Ovary (tissue), 3 donors: ENCODE measurements around the gene RSKR.
"Not testable (repeated sequence)": the region's sequence is repeated elsewhere in the genome, so short reads cannot be mapped to it uniquely, and the experiment has no call there.

Experiments
- CTCF ChIP-seq, 3 donors: fragments of 450-650 bp in 2 of 3; fragments of 200-600 bp in 1 of 3; IDR thresholded peaks; one replicate each; pipeline versions ENCODE4 v1.5.1 to v1.8.0; 2016 to 2022; ENCODE audit warnings: antibody characterized with exemption in 3 of 3, mild to moderate bottlenecking in 1 of 3
- EP300 ChIP-seq: sonication (generic); formaldehyde crosslinking; IDR thresholded peaks from one replicate; pipeline ENCODE4 v1.6.1; 2017; ENCODE audit warnings: antibody characterized with exemption
- donor health status: DM: no; HTN: no; CAD: no.

DNA sequence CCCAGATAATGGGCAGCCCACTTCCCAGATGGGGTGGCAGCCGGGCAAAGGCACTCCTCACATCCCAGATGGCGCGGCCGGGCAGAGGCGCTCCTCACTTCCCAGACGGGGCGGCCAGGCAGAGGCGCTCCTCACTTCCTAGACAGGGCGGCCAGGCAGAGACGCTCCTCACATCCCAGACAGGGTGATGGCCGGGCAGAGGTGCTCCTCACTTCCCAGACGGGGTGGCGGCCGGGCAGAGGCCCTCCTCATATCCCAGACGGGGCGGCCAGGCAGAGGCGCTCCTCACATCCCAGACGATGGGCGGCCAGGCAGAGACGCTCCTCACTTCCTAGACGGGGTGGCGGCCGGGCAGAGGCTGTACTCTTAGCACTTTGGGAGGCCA is 45.5 kb upstream of the RSKR start:
- not testable (repeated sequence) for TF ChIP-seq EP300; CTCF (IDR thresholded peaks at IDR 0.05)
